Stimulated activated CD8-positive, alpha-beta memory T cell treated with anti-CD3 and anti-CD28 coated beads, Interleukin-15, amount 100 ng/mL, for 48 hours (primary cell): ENCODE results near the gene ACTR3.
A peak's percentile ranks its signal among the peaks of the same experiment; 100 is the strongest.

Experiments used
- DNase-seq, 2 donors: peaks; one replicate each; pipeline ENCODE4 v3.0.0-alpha.2; 2020; ENCODE audit warnings: low read depth in 2 of 2

Gene ACTR3

DNA sequence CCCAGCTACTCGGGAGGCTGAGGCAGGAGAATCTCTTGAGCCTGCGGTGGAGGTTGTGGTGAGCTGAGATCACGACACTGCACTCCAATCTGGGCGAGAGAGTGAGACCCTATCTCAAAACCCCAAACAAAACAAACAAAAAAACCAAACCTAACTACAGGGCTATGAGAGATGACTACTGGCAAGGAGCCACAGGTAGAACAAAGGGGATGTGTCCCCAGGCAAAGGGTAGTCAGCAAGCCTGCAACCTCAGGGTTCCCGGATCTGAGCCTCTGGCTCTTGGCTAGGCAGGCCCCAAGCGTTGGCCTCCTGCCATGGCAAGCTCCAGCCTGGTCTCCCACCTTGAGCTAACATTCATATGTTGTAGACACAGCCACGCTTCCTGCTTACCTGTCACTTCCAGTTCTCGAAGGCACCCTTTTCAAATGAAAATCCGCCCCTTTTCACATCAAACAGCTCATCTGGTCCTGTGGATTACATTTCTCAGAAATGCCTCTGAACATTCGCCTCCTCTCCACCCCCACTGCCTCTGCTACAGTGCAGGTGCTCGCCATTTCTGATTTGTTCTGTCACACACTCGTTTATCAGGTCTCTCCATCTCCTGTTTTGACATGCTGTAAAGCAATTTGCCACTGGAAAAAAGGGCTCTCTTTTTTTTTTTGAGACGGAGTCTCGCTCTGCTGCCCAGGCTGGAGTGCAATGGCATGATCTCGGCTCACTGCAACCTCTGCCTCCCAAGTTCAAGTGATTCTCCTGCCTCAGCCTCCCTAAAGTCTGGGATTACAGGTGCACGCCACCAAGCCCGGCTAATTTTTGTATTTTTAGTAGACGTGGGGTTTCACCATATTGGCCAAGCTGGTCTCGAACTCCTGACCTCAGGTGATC lies 13.1 kb upstream of the ACTR3 start:
- peak; percentile 33 to 77 for DNase-seq

DNA sequence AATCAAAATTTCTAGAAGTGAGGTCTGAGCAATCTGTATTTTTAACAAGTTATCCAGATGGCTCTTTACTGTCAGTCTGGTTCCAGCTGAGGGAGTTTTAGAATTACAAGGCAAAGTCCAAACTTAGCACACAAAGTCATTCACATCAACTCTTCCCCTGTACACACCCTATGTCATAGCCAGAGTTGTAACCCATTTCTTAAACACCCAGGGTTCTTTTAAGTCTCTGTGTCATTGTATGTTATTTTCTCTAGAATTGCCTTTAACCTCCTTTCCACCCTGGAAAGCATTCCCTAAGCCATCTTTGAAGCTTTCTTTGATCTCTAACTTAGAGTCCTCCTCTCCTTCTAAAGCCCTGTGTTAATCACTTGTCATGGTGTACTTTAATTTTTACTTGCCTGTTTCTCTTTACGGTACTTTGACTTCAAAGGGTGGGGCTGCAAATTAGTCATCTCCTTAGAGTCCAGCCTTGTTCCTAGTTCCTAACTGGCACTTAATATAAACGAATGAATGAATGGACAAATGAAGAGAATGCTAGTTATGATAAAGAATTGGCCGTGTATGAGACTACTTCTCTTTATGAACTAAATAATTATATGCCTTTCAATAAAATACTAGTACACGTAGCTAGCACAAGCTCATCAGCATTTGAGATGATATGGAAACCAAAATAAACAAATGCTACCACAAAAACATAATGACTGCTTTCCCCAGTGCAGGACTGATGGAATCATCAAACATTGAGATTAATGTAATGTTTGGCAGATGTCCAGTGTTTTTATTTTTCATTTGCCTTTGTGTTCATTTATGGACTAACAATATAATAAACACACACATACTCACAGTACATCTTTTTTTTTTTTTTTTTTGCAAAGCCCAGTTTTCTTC lies 11.9 kb upstream of the ACTR3 start:
- no peak for DNase-seq

DNA sequence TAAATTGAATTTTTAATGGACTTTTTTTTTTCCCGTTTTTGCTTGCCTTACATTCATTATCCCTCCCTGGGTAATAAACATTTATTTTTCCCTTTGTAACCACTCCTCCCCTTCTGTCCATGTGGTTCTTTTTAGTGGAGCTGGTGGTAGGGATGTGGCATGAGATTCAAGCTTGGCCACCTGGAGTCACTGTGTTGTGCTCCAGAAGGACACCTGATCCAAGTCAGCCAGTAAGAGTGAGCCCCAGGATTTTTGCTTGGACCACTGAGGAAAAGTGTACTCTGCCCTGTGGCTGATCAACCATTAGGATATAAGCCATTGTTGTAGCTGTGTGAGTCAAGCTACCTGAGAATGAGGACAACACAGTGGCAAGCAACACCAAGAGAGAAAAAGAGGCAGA lies 11.1 kb upstream of the ACTR3 start:
- no peak for DNase-seq

DNA sequence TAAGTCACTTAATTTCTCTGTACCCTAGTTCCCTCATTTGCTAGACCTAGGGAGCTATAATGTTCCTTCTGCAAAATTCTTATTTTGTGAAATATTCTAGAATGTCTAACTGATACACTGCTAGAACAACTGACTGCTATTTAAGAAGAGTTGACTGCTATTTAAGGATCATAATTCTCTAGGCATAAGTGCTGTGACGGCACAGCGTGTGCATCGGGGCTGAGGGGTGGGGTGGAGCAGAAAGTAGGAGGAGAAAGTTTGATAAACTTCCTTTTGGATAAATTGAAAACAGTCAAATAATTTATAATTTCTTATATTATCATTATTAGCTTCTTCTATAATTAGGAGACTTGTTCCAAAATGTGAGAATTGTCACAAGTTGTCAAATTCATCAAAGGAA lies 10.4 kb upstream of the ACTR3 start:
- DNase-seq, result no peak

DNA sequence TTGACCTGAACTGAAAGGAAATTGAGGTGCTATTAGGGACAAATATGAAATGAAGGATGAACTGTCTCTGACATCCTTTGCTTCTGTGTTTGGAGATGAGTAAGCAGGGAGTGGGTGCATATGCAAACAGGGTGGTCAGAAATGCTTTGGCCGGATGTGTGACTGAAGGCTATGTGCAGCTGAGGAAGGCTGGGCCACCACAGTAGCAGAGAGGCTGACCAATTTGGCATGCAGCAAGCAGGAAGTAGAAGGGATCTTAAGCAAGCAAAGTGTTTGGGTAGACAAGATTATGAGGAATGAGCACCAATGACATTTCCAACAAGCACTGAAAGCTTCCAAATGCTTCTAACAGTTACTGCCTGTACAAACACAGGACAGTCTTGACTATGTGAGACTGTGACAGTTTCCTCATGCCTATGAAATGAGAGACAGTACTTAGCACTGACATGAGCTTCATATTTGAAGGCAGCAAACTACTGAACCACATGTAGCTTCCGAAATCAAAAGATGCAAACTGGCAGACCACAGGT lies 3.3 kb upstream of the ACTR3 start:
- DNase-seq, result peak; percentile 60 to 61

DNA sequence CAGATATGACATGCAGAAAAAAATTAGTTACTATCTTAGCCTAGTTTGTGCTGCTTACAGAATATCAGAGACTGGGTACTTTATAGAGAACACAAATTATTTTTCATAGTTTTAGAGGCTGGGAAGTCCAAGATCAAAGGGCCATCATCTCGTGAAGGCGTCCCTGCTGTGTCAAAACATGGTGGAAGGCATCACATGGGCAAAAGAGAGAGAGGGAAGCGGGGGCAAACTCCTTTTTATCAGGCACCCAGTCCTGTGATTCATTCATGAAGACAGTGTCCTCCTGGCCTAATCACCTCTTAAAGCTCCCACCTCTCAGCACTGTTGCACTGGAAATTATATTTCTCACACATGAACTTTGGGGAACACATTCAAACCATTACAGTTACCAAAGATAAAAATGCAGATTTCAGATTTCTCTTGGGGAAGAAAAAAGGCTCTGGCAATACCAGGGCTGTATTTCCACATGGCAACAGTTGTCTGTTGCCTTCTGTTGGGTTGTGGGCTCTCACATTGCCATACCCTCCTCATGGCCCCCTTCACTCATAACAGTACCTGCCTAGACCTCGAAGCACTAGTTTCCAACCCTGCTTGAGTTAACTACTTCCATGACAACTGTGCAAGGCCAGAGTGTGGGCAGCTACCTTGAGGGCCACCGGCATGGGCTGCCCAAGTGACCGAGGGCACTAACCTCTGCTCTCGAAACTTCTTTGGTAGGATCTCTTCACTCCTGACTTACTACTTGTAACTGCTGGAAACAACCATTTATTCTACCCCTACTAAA lies 2.7 kb upstream of the ACTR3 start:
- no peak for DNase-seq

DNA sequence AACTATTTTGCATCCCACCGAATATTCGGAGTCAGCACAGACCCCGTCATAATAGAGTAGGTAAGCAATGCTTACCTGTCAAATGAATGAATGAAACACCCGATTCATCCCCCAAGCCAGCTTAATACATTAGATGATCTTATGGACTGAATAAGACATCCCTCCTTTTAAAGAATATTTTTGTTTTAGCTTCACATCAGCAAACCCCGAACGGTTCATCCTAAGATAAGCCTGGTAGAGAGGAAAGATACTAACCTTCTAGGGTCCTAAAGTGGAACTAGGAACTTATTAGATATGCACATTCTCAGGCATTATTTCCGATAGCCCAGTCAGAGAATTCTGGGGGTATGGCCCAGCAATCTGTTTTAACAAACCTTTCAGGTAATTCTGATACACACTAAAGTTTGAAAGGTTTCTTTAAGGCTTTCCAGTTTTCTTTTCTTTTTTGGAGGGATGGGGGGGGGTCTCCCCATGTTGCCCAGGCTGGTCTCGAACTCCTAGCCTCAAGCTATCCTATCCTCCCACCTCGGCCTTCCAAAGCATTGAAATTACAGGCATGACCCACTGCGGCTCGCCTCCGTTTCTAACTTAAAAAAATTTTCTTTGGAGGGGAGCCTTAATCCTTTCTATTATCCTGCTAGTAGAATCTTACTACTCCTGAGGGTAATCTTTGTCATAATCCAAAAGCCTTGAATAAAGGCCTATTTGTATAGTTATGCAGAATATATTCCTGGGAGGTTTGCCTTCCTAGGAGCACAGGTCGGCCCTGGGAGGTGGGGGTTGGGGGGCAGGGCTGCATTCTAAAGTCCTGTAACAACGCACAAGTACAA lies 1.0 kb upstream of the ACTR3 start:
- DNase-seq, result no peak

DNA sequence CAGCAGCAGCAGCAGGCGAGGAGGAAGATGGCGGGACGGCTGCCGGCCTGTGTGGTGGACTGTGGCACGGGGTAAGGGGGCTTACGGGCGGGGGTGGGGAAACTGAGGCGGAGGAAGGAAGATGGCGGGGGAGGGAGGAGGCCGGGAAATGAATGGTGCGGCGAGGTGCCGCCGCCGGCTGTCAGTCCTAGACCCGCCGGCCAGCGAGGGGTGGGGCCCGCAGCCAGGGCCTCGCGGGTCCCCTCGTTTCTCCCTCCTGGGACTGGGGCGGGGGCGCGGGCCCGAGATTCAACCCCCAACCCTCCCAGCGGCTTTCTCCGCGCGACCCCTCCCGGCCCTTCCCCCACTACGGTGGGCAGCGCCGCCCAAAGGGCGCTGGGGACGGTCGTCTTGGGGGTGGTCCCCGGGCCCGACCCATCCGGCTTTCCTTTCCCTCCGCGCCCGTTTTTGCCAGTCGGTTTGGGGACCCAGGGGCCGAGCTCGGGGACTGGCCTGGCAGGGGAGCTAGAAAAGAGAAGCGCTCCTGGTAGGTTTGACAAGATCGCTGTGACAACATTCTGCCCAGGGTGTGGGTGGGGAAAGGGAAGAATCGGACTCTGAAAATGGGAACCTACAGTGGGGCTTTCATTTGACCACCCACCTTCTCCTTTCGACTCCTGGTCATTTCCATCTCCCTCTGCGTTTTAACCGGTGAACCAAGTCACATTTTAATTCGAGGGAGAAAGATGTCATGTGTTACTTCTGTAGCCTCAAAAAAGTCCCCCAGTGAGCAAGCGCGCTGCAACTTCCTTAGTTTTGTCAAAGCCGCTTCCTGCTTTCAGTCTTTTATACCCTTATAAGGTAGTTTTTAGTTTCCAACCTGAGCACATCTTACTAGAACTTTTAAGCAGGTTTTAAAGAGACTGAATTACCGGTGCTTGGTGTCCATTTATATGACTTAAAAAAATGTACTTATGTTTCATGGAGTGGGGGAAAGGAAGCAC lies 655 bp downstream of the ACTR3 start:
- DNase-seq, result peak; percentile 52 to 55

DNA sequence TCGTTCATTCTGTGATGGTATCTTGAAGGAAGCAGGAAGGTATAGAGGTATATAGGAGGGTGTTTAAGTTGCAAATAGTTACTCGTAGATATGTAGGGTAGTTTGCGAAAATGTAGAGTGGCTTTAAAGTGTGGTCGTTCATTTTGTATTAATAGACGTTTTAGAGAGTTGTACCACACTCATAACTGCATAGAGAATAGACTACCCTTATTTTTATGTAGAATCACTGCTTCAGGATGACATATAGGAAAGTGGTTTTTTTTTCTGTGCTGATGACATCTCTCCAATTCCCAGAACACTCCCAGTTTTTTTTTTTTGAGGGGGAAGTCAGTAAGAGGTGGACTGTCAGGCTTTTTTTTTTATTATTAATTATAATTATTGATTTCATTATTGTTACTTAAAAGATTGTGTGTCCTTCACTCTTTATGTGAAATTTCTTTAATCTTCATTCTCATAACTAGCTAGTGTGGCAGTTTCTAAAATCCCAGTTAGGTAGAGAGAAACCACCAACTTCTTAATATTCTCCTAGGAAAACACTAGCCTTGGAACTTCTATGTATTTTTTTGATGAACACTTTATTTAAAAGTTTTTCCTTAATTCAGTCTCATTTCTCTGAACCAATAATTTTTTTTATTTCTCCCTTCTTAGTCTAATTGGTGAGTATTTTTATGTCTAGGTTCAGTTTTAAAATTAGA lies 1.5 kb downstream of the ACTR3 start:
- no peak for DNase-seq

DNA sequence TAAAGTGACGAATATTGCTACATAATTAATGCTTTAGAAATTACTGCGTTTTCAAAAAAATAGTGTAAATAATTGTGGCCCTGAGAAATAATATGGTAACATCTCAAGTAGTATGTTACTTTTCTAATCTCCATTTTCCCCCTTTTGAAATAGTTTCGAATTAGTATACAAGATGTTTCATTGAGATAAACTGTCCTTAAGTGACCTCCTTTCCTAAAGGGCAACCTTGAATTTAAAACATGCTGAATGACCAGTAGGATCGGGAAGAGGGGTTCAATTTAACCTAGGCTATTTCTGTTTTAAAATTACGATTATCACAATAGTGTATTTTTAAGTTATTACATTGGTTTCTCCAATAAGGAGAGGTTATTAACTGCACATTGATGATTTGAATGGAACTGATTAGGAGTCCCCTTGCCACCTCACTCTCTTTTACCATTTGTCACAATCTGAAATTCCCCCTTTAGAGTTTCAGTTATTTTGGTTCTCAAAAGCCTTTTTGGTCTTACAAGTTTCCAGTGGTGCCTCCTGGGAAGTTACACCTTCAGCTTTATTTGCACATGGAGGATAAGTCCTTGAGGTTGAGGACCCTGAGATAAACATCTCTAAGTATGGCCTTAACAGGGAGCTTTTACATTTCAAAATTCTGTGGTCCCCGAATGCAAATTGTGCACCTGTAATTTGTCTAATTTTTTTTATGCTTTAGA lies 2.3 kb downstream of the ACTR3 start:
- DNase-seq, result no peak

DNA sequence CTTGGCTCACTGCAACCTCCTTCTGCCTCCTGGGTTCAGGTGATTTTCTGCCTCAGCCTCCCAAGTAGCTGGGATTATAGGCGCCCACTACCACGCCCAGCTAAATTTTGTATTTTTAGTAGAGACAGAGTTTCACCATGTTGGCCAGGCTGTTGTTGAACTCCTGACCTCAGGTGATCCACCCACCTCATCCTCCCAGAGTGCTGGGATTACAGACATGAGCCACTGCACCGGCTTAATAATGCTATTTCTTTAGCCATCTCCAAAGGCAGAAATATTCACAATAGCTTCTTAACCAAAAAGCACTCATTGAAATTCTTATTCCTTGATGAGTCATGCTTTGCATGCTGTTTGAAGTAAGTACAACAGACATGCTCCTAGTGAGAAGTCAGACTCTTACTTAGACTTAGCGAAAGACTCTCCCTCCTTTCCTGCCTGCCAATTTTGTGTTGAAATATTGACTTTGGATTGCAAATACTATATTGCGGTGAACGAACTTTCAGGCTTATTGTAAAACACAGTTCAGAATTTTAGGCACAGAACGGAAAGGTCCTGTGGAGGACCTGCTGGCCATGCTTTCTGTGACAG lies 4.4 kb downstream of the ACTR3 start:
- DNase-seq, result no peak

DNA sequence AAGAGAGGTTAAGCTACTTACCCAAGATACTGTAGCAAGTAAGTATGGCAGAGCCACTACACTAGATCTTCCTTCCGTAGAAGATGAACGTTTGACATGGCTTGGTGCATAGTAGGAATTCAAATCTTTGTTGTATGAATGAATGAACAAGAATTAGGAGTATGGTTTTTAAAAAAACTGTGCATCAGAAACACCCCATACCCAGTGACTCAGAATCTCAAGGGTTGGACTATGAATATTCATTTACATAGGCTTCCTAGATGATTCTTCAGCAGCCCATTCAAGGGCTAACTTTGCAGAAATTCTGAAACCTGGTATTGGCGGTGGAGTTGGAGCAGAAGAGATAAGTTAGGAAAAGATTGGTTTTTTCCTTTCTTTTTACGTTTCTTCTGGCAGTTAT lies 5.4 kb downstream of the ACTR3 start:
- DNase-seq, result no peak

DNA sequence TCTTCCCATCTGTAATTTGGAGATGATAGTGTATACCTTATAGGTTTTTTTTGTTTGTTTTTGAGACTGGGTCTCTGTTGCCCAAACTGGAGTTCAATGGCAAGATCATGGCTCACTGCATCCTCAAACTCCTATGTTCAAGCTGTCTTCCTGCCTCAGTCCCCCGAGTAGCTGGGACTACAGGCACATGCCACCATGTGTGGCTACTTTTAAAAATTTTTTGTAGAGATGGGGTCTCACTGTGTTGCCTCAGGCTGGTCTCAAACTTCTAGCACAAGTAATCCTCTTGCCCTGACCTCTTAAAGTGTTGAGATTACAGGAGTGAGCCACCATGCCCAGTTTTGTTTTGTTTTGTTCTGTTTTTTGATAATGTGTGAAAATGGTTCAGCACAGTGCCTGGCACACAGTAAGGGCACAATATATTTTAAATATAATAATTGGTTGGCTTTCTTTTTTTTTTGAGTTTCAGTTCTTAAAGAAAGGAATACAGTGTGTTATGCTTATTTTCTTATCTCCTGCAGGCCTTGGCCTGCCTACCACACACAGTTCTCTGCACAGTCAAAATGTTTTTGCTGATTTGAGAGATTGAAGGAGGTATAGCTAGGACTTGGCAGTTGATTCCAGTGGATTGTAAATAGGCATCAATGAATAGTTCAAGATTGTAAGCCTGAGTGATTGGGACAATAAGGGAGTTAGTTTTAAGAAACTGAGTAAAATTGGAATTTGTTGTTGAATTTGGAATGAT lies 6.1 kb downstream of the ACTR3 start:
- no peak for DNase-seq

DNA sequence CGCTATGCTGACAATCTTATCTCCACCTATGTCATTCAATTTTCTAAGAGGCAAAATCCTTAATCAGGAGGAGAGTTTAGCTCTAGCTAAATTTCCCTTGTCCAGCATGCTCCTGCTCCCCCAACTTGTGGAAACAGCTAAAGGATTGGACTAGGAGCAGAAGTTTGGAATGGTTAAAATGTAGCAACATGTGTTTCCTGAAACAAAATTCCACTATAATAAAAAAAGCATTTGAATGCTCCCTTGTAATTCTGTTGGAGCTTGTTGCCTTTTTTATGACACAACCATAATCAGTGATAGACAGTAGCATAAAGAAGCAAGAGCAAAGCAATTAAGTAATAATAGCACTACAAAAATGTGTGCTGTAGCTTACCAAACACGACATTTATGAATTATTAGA lies 6.9 kb downstream of the ACTR3 start:
- DNase-seq, result no peak

DNA sequence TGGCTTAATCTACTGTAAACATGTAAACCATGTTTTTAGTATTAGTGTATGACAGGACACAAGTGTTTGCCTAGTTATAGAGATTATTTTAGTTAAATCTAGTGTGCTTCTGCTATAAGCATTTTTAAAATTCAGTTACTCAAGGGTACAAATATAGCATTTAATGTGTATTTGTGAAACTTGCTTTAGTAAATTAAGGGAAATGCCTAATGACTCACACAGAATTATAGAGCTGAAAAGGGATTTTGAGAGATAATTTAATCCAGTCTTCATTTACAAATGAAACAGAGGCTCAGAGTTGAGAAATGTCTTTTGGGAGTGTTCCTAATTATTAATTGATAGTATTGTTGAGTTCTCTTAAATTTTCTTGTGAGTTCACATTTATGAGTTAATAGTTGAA lies 8.2 kb downstream of the ACTR3 start:
- no peak for DNase-seq

DNA sequence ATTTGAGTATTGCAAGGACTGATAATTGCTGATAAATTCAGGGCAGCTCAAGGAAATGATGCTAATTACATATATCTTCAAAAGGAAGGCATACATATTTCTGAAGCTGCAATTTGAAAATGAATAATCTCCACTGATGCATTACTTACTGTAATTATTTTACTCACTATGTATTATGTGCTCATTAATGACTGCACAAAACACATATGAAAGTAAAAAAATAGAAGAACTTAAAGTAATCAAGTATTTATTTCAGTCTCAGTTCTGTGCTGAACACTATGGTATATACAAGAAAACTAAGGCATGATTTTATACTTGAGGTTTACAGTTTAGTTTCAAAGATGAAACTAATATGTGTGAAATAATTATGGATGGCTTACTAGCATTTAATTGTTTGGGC lies 9.3 kb downstream of the ACTR3 start:
- no peak for DNase-seq

DNA sequence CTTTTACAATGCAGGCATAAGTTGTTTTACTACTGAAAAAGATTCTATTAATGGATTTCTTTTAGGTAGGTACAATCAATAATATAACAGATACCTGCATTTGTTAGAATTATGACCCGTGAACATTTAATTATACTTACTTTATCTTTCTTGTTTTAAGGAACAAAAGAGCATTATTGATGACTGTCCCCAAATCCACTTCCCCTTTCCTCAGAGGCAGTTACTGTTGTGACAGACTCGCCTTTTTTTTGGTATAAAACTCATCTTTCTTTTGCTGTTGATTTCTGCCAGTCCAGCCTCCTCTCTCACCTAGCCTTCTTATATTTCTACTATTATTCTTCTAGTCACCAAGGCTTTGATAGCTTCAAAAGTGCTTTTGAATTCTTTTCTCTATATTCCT lies 12.1 kb downstream of the ACTR3 start:
- no peak for DNase-seq
